GM12865 (cell line): ENCODE measurements around the gene PARS2.

Source experiments
- DNase-seq: peaks from one replicate; pipeline ENCODE4 v3.0.0; 2010; ENCODE audit warnings: low read depth
- H3K4me3 ChIP-seq: 2 replicates; pipeline ENCODE4 v1.5.1; 2011; ENCODE audit warnings: mild to moderate bottlenecking, low read depth, low read length, control low read depth
- CTCF ChIP-seq: IDR thresholded peaks from 2 replicates; pipeline ENCODE4 v1.5.1; 2011; ENCODE audit warnings: low read length, control low read depth, low read depth, inconsistent platforms; ENCODE audit not compliant: insufficient read depth; ENCODE audit errors: missing control alignments

The PARS2 gene

GRCh38 chr1:54810153-54810942 is 46.0 kb upstream of the PARS2 start:
- TF ChIP-seq CTCF, result peak; percentile 94
- peak; percentile 67 for DNase-seq
- no peak overlapping the region for H3K4me3 ChIP-seq

DNA sequence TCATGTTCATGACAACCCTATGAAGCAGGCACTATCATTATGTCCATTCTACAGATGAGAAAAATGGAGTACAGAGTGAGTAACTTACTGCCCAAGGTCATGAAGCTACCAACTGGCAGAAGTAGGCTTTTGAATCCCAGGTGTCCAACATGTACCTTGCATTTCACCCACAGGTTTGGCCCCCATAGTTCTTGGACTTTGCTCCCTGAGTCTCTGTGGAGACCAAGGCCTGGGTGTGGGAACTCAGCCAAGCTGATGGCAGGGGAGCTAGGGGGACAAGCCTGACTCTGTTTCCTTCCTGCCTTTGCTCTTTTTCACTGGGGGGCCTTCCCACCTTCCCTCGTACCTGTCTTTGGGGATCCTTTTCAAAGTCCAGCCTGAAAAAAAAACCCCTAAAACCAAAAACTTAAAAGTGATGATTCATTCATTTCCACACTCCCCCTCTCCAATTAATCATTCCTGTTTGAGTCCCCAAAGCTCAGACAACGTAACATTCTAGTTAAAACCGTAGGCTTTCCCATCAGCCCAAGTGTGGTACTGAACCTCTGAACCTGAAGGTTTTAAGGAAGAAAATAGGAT is 45.3 kb upstream of the PARS2 start:
- H3K4me3 ChIP-seq, result no peak overlapping the region

GRCh38 chr1:54808443-54809207 is 44.3 kb upstream of the PARS2 start:
- no peak for DNase-seq
- TF ChIP-seq CTCF, result peak; percentile 17

More for the DNA sequence above, 45.3 kb upstream of the PARS2 start:
- no peak for DNase-seq
- no peak for TF ChIP-seq CTCF

DNA sequence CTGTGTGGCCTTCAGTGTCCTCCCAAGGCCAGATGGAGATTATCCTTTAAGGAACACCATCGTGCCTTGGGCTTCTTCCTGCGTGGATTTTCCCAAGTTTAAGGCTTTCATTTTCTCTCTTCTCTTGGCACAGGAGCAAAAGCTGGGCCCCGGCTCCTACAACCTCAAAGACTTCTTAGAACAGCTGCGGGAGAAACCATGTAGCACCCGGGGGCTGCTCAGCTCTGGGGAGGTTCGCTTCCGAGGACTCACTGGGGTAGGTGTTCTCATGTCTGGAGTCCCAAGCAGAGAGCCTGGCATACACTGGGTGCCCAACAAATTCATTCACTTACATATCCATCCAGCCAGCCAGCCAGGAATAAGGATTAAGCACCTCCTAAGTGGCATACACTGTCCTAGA is 43.4 kb upstream of the PARS2 start:
- H3K4me3 ChIP-seq, result no peak overlapping the region
- no peak for TF ChIP-seq CTCF
- no peak for DNase-seq

More at GRCh38 chr1:54808443-54809207, 44.3 kb upstream of the PARS2 start:
- H3K4me3 ChIP-seq, result no peak overlapping the region

GRCh38 chr1:54806931-54807611 is 42.7 kb upstream of the PARS2 start:
- DNase-seq, result peak; percentile 23
- no peak overlapping the region for H3K4me3 ChIP-seq
- TF ChIP-seq CTCF, result no peak

DNA sequence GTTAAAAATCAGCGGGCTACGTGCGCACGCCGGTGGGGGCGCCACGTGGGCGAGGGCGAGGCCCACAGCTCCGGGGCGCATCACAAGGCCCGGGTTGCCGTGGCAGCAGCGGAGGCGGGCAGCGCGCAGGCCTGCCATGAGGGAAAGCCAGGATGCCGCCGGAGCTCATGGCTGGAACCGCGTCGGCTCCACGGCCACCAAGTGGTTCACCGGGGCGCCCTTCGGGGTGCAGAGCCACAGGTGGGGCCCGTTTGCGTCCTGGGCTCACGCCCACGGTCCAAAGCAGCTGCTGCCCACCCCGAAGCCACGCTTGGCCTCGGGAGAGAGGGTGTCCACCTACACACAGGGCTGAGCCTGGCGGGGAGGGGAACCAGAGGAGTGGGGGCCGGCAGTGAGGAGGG is 41.7 kb upstream of the PARS2 start:
- TF ChIP-seq CTCF, result no peak
- no peak overlapping the region for H3K4me3 ChIP-seq
- DNase-seq, result no peak
